Memory B cell (primary cell): ENCODE measurements around the gene DNAAF3.

Source experiments
- ATAC-seq: fragments of 150-1000 bp; cut with Tn5 transposase; 2 replicates; pipeline ENCODE4 v1.10.0; 2021; ENCODE audit warnings: low read depth, mild to moderate bottlenecking, moderate library complexity
- DNase-seq, 2 donors: peaks; one replicate each; pipeline ENCODE4 v3.0.0; 2022; ENCODE audit warnings: low spot score in 2 of 2
- H3K27ac Mint-ChIP-seq: one replicate; pipeline ENCODE4 v1.8.0; 2022; ENCODE audit warnings: mild to moderate bottlenecking, moderate library complexity, mixed read lengths
- H3K27me3 Mint-ChIP-seq: one replicate; pipeline ENCODE4 v1.8.0; 2022; ENCODE audit warnings: mixed read lengths
- H3K36me3 Mint-ChIP-seq: one replicate; pipeline ENCODE4 v1.8.0; 2022; ENCODE audit warnings: mild to moderate bottlenecking, mixed read lengths
- H3K4me1 Mint-ChIP-seq: one replicate; pipeline ENCODE4 v1.8.0; 2022; ENCODE audit warnings: mixed read lengths
- H3K4me3 Mint-ChIP-seq: one replicate; pipeline ENCODE4 v1.8.0; 2022; ENCODE audit warnings: mild to moderate bottlenecking, moderate library complexity, mixed read lengths
- H3K9me3 Mint-ChIP-seq: one replicate; pipeline ENCODE4 v1.8.0; 2022; ENCODE audit warnings: mixed read lengths

DNAAF3 gene

DNA sequence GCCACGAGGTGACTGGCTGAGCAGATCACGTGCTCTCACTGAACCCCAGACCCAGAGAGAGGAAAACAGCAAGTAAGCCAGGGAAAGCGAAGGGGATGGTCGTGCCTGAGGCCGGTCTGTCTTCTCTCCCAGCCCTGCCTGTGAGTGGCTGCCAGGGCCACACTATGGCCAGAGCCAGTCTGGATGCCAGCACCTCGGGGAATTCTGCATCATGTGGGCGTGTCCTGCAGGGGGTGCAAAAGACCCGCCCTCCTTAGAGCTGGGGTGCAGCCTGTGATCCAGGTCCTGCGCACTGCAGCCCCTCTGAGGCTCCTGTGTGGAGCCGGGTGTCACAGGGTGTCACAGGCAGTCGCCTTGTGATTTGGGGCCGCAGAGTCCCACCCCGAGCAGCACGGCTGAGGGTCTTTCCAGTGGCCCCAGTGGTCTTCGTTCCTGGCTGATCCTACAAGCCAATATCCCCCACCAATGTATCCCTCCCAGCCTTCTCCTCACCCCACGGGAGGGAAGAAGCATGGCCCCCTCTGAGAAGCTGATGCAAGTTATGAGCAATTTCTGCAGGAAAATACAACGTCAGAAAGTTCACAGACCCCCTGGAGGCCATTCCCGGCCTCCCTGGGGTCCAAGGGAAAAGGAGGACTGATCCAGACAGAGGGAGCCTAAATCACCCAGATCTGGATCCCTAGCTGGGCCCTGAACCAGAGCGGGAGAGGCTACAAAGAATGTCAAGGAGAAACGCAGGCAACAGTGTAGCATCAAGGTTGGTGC, 56.7 kb downstream of the DNAAF3 start:
- H3K4me1 Mint-ChIP-seq = peaks cover 12% of the 10 kb centered on the region
- no peak overlapping the region for H3K4me3 Mint-ChIP-seq
- DNase-seq (no peak), ATAC-seq (no peak)
- no peaks in the 10 kb centered on the region for H3K9me3 Mint-ChIP-seq
- peaks cover 23% of the 10 kb centered on the region for H3K36me3 Mint-ChIP-seq
- H3K27me3 Mint-ChIP-seq = no peaks in the 10 kb centered on the region
- no peak overlapping the region for H3K27ac Mint-ChIP-seq
